Adrenal gland (tissue), 12 donors: Measurements from ENCODE around the gene RINL. TPM values are rescaled to one million over a fixed set of nuclear protein-coding genes. Genes with fewer than 3 reads are reported as not detected.
A peak's percentile ranks its signal among the peaks of the same experiment; 100 is the strongest.

ENCODE experiments used
- DNase-seq, 7 donors: peaks; one replicate each; pipeline ENCODE4 v3.0.0-alpha.2; 2019 to 2020
- H3K27ac ChIP-seq, 5 donors: fragments of 200-600 bp; sonication (generic) in 4 of 5; 1 replicate in 3 of 5; 2 replicates in 2 of 5; pipeline versions ENCODE4 v1.5.1 to v1.8.0; 2016 to 2020; ENCODE audit warnings: mild to moderate bottlenecking in 1 of 5
- H3K27me3 ChIP-seq: fragments of 200-600 bp; 2 replicates; pipeline ENCODE4 v1.8.0; 2021
- H3K36me3 ChIP-seq, 2 donors: fragments of 200-600 bp; replicated peaks in 1 of 2; 1 replicate in 1 of 2; 2 replicates in 1 of 2; pipeline versions ENCODE4 v1.5.1 to v1.8.0; 2018 to 2022
- H3K4me1 ChIP-seq, 2 donors: fragments of 200-600 bp; replicated peaks in 1 of 2; 1 replicate in 1 of 2; 2 replicates in 1 of 2; pipeline versions ENCODE4 v1.5.1 to v1.8.0; 2018 to 2021
- H3K4me3 ChIP-seq, 4 donors: fragments of 200-600 bp; sonication (generic) in 3 of 4; one replicate each; pipeline ENCODE4 v1.5.1; 2016 to 2018
- H3K9me3 ChIP-seq, 3 donors: fragments of 200-600 bp; sonication (generic) in 1 of 3; replicated peaks in 1 of 3; 1 replicate in 2 of 3; 2 replicates in 1 of 3; pipeline versions ENCODE4 v1.5.1 to v1.8.0; 2016 to 2021
- POLR2A ChIP-seq, 2 donors: fragments of 450-650 bp; IDR thresholded peaks; one replicate each; pipeline ENCODE4 v1.6.1; 2017; ENCODE audit warnings: antibody characterized with exemption in 2 of 2, mild to moderate bottlenecking in 2 of 2, moderate library complexity in 1 of 2
- WGBS, 4 donors: extraction: QIAGEN DNeasy Blood & Tissue Kit in 2 of 4; methylation state at CpG; one replicate each; pipeline versions ENCODE4 v1.1.5 to v1.1.7; 2013 to 2017; 5-methylcytosine and 5-hydroxymethylcytosine counted together
- intact Hi-C, 2 donors: fragments of 100-400 bp; cut with DNase I; formaldehyde crosslinking; loops; one replicate each; pipeline versions ENCODE4 v1.14.1 to v1.15.0; 2022 to 2023
- polyA plus RNA-seq, 3 donors: library from polyadenylated mRNA; stranded (reverse); fragments of 200-250 nt in 2 of 3; fragments of 350-450 nt in 1 of 3; fragmentation: Illumina TruSeq in 1 of 3; extraction: RNeasy Lipid Tissue Mini Kit (QIAGEN cat#74804) in 1 of 3; gene quantifications; one replicate each; pipeline ENCODE4 v1.2.3, GENCODE V29; 2013 to 2014
- total RNA-seq, 9 donors: library from RNA; depleted of rRNA in 4 of 9; stranded (reverse); fragments of >200 nt in 4 of 9; fragments of 120-200 nt in 1 of 9; fragmentation: NEBNext Ultra II Directional in 1 of 9; extraction: Animal tissue kit (Norgen Biotek cat#: 25700) in 1 of 9; gene quantifications; one replicate each; pipeline versions ENCODE4 v1.1.0 to v1.2.4, GENCODE V29; 2013 to 2023
- TF ChIP-seq, protein P1 (sequence below), 6 experiments: fragments of 450-650 bp in 4 of 6; fragments of 200-600 bp in 2 of 6; sonication (generic) in 1 of 6; IDR thresholded peaks; 1 replicate in 5 of 6; 2 replicates in 1 of 6; pipeline versions ENCODE4 v1.5.1 to v1.8.0; 2016 to 2021; ENCODE audit warnings: antibody characterized with exemption in 6 of 6, mild to moderate bottlenecking in 2 of 6, moderate library complexity in 1 of 6
- donor health status: healthy with polysubstance abuse.
- donor health status: Bipolar disorder and iron deficiency.
- donor health status: DM: yes; HTN: yes; CAD: no.
- donor health status: DM: no; HTN: no; CAD: no.
- donor health status: DM: no; HTN: no; CAD: no.
- donor health status: DM: yes; HTN: yes; CAD: no.

RINL gene
- total and polyA plus RNA-seq, 12 donors: 0.54 to 24.1 (median 4.9) TPM

DNA sequence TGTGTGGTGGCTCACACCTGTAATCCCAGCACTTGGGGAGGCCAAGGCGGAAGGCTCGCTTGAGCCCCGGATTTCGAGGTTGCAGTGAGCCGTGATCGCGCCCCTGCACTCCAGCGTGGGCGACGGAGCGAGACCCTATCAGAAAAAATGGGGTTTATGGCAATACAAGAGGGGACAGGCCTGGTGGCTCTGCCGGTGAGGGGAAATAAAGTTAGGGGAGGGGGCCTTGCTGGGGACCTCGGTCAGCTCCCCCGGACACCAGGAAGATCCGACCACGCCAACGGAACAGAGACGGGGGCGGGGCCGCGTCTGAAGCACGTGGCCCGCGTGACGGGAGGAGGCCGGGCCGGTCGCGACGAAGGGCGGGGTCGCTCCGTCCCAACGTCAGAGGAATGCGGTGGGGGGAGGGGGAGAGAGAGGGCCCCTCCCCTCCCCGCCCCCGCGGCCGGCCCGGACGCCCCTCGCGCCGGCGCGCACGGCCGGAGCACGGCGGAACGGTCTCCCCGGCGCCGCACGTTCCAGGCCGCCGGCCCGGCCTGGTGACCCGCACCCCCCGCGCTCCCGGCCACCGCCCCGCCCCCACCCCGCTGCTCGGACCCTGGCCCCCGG, 26.3 kb downstream of the RINL start:
- Histone ChIP-seq H3K27me3 (no peaks in the 10 kb centered on the region), H3K36me3 (peaks cover 0 to 7% of the 10 kb centered on the region in 2 donors), H3K4me3 (peak overlapping the region; percentile 17 to 98 (median 67)), H3K9me3 (no peaks in the 10 kb centered on the region), H3K27ac (peak overlapping the region; percentile 95 to 100 (median 98)), H3K4me1 (peaks cover 24 to 35% of the 10 kb centered on the region in 2 donors)
- peak; percentile 93 to 96 (median 96) for DNase-seq
- intact Hi-C loops: no loop called here
- 0 to 2% (median 1%) methylated on average over 27 to 65 of the region's 67 CpGs for WGBS, 4 donors
- peak; percentile 43 to 85 for TF ChIP-seq POLR2A (IDR thresholded peaks at IDR 0.05)
- TF ChIP-seq, protein P1, sequence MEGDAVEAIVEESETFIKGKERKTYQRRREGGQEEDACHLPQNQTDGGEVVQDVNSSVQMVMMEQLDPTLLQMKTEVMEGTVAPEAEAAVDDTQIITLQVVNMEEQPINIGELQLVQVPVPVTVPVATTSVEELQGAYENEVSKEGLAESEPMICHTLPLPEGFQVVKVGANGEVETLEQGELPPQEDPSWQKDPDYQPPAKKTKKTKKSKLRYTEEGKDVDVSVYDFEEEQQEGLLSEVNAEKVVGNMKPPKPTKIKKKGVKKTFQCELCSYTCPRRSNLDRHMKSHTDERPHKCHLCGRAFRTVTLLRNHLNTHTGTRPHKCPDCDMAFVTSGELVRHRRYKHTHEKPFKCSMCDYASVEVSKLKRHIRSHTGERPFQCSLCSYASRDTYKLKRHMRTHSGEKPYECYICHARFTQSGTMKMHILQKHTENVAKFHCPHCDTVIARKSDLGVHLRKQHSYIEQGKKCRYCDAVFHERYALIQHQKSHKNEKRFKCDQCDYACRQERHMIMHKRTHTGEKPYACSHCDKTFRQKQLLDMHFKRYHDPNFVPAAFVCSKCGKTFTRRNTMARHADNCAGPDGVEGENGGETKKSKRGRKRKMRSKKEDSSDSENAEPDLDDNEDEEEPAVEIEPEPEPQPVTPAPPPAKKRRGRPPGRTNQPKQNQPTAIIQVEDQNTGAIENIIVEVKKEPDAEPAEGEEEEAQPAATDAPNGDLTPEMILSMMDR (IDR thresholded peaks at IDR 0.05): no peak

DNA sequence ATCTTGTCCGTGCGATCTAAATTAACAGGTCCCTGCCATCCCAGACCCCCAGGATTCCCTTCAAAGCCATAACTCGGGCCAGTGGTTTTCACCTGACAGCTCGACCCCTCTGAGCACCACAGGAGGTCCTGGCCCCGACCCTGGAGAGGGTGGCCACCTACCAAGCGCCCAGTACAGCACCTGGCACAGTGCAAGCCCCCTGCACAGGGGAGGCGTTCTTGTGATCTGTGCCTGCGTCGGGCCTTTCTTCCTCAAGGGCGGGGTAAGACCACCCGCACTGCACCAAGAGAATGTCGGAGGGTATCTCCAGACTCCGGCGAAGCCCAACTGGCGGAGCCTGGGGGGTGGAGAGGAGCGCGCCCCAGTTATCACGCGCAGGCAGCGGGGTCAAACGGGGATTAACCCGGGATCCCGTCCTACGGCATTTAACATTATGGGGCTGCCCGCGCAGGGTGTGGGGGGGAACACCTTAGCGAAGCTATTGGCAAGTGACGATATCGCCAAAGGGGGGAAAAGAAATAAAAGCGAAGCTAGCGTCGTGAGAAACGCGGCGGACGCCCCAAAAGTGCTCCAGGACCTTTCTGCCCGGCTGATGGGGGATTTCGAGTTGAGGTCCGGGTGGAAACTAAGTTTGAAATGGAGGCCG, 27.0 kb downstream of the RINL start:
- Histone ChIP-seq H3K4me3 (peak overlapping the region in 3 of 4 donors; percentile 17 to 98 (median 48)), H3K36me3 (peaks cover 0 to 13% of the 10 kb centered on the region in 2 donors), H3K9me3 (no peaks in the 10 kb centered on the region), H3K27ac (peak overlapping the region; percentile 95 to 100 (median 98)), H3K27me3 (no peaks in the 10 kb centered on the region), H3K4me1 (peaks cover 24 to 38% of the 10 kb centered on the region in 2 donors)
- DNase-seq: peak in 5 of 7 donors; percentile 28 to 65 (median 59)
- intact Hi-C loops: no loop called here
- 1 to 2% (median 1%) methylated on average over 25 to 40 of the region's 40 CpGs for WGBS, 4 donors
- no peak for TF ChIP-seq POLR2A (IDR thresholded peaks at IDR 0.05)
- TF ChIP-seq, protein P1 (IDR thresholded peaks at IDR 0.05): no peak

GRCh38 chr19:38850436-38850975, 27.6 kb downstream of the RINL start:
- Histone ChIP-seq H3K27me3 (no peaks in the 10 kb centered on the region), H3K4me3 (peak overlapping the region in 2 of 4 donors; percentile 48 to 98), H3K36me3 (peaks cover 0 to 19% of the 10 kb centered on the region in 2 donors), H3K9me3 (no peaks in the 10 kb centered on the region), H3K27ac (peak overlapping the region; percentile 95 to 100 (median 98)), H3K4me1 (peaks cover 24 to 41% of the 10 kb centered on the region in 2 donors)
- WGBS, 4 donors: 0 to 1% (median 0%) methylated on average over 10 to 26 of the region's 26 CpGs
- intact Hi-C loops: no loop called here
- peak; percentile 73 to 93 for TF ChIP-seq POLR2A (IDR thresholded peaks at IDR 0.05)
- TF ChIP-seq, protein P1 (IDR thresholded peaks at IDR 0.05): peak in 5 of 6 experiments; percentile 35 to 63 (median 43)
- peak in 5 of 7 donors; percentile 60 to 100 (median 100) for DNase-seq

- TF ChIP-seq, protein P1 (IDR thresholded peaks at IDR 0.05): peak; percentile 16 to 54 (median 36)
- TF ChIP-seq POLR2A (IDR thresholded peaks at IDR 0.05): peak; percentile 96
- Histone ChIP-seq H3K4me3 (peak within 1 kb of the TSS; percentile 25 to 99 (median 76)), H3K36me3 (peaks cover 0 to 25% of the 10 kb centered on the region in 2 donors), H3K27me3 (no peaks in the 10 kb centered on the region), H3K27ac (peak within 1 kb of the TSS; percentile 98 to 100 (median 100)), H3K4me1 (peaks cover 24 to 45% of the 10 kb centered on the region in 2 donors), H3K9me3 (no peaks in the 10 kb centered on the region)
- peak in 4 of 7 donors; percentile 99 to 100 (median 100) for DNase-seq
- intact Hi-C loops: loop anchor here (5.0 to 10.0 kb wide), 2 partner anchors 115 to 123 kb away; no protein-coding TSS in a partner anchor
- 0 to 1% (median 0%) methylated on average over 1 to 50 of the region's 50 CpGs for WGBS, 4 donors
These were observed 28.1 kb downstream of the RINL start, which contains the start of gene HNRNPL for GRCh38 chr19:38849860-38850435. TSS of gene HNRNPL (minus strand) at chr19:38849986. CDS start at chr19:38849966, 20 bp downstream.
